ENCODE results near the gene VWC2L. TPM values are rescaled to one million over a fixed set of nuclear protein-coding genes. Genes with fewer than 3 reads are reported as not detected.

VWC2L gene
- total and polyA plus RNA-seq, 2 donors (not counting 3 experiments of a cell fraction or from before 2014, with no cell fraction given): not detected

- no peaks in the 10 kb centered on the region for H3K27me3 ChIP-seq (ENCODE audit: control insufficient read depth in 2 of 2, insufficient read depth in 2 of 2, low read length in 2 of 2)
- H3K36me3 ChIP-seq (ENCODE audit: control insufficient read depth in 2 of 2, extremely low read depth in 1 of 2, insufficient read depth in 2 of 2, low read length in 2 of 2): no peaks in the 10 kb centered on the region
- H3K27ac ChIP-seq (ENCODE audit: insufficient read depth, low read depth, low read length): no peak overlapping the region
- DNase-seq (ENCODE audit: low read depth, low spot score) (no peak), FAIRE-seq (no peak)
- no peaks in the 10 kb centered on the region for H4K20me1 ChIP-seq (replicated peaks; ENCODE audit: control insufficient read depth, extremely low read depth, insufficient read depth, low read length)
- POLR2A ChIA-PET: no interaction called here
- dilution Hi-C loops (cut with MboI; ENCODE audit: extremely low pct_ligation_motif_present, low sequenced_read_pairs) (no loop called here), intact Hi-C loops (cut with micrococcal nuclease) (no loop called here)
- H3K9me1 ChIP-seq (replicated peaks; ENCODE audit: control insufficient read depth, extremely low read depth, insufficient read depth, low read length): no peaks in the 10 kb centered on the region
- H3K79me2 ChIP-seq (ENCODE audit: control insufficient read depth, insufficient read depth, low read length): no peaks in the 10 kb centered on the region
- H3K4me3 ChIP-seq (replicated peaks in 1 of 3; ENCODE audit: insufficient read depth in 1 of 3, low read depth in 1 of 3, low read length in 3 of 3): no peak overlapping the region
- H3K4me1 ChIP-seq (ENCODE audit: control insufficient read depth, extremely low read depth, insufficient read depth, low read length): no peaks in the 10 kb centered on the region
- CTCF ChIA-PET: no interaction called here
- H2AFZ ChIP-seq (ENCODE audit: low read depth, low read length): no peak overlapping the region
- H3K4me2 ChIP-seq (ENCODE audit: insufficient read depth, low read length): no peak overlapping the region
- TF ChIP-seq POLR2A (IDR thresholded peaks at IDR 0.05; ENCODE audit: low read depth, low read length): no peak
- TF ChIP-seq CTCF (IDR thresholded peaks at IDR 0.05; ENCODE audit: extremely low read depth in 1 of 2, insufficient read depth in 1 of 2, low read depth in 1 of 2, low read length in 2 of 2): no peak
- no peak for TF ChIP-seq MYC (IDR thresholded peaks at IDR 0.05; ENCODE audit: low read depth, low read length)
- TF ChIP-seq FOS (IDR thresholded peaks at IDR 0.05; ENCODE audit: borderline replicate concordance, insufficient read depth, low read length): no peak
- TF ChIP-seq MAX (IDR thresholded peaks at IDR 0.05; ENCODE audit: insufficient read depth, insufficient read length): no peak
- no peak for TF ChIP-seq POLR2AphosphoS5 (IDR thresholded peaks at IDR 0.05; ENCODE audit: insufficient read depth, low read depth, low read length)
- no peak for TF ChIP-seq JUN (IDR thresholded peaks at IDR 0.05; ENCODE audit: borderline replicate concordance, insufficient read depth, insufficient read length, low read depth)
- TF ChIP-seq EZH2 (IDR thresholded peaks at IDR 0.05; ENCODE audit: borderline replicate concordance, low read depth, low read length, severe bottlenecking): no peak
- BruUV-seq (replicated peaks): no TSS peak
- H3K9me3 ChIP-seq (replicated peaks; ENCODE audit: control insufficient read depth, insufficient read depth, low read length): no peaks in the 10 kb centered on the region
- H3K9ac ChIP-seq (replicated peaks; ENCODE audit: extremely low read depth, insufficient read depth, low read length): no peak overlapping the region
Measured at GRCh38 chr2:214482728-214483127, 71.9 kb downstream of the VWC2L start.
